ENCODE measurements around the gene WDR27.
"Not testable (repeated sequence)": the region's sequence is repeated elsewhere in the genome, so short reads cannot be mapped to it uniquely, and the experiment has no call there.

Gene WDR27

GRCh38 chr6:169457762-169458161, 244.1 kb downstream of the WDR27 start:
- no peak for DNase-seq

GRCh38 chr6:169456840-169457239, 245.0 kb downstream of the WDR27 start:
- no peak for DNase-seq

GRCh38 chr6:169455470-169455869, 246.4 kb downstream of the WDR27 start:
- no peak for DNase-seq

DNA sequence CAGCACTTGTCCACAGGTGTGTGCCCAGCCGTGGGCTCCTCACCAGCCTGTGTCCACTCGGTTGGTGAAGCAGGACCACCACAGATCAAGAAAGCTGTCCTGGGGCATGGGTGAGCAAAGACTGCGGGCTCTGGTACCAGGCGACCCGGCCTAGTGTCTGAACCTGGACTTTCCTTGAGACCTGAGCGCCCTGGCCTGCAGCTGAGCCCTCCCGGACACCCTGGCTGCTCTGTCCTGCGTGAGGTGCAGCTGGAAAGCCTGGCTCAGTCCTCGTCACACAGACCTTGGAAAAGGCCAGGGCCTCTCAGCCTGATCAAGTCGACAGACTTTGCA, 247.0 kb downstream of the WDR27 start:
- DNase-seq, result no peak

GRCh38 chr6:169454204-169454871, 247.5 kb downstream of the WDR27 start:
- DNase-seq, result no peak

GRCh38 chr6:169452869-169453620, 248.8 kb downstream of the WDR27 start:
- DNase-seq, result no peak

DNA sequence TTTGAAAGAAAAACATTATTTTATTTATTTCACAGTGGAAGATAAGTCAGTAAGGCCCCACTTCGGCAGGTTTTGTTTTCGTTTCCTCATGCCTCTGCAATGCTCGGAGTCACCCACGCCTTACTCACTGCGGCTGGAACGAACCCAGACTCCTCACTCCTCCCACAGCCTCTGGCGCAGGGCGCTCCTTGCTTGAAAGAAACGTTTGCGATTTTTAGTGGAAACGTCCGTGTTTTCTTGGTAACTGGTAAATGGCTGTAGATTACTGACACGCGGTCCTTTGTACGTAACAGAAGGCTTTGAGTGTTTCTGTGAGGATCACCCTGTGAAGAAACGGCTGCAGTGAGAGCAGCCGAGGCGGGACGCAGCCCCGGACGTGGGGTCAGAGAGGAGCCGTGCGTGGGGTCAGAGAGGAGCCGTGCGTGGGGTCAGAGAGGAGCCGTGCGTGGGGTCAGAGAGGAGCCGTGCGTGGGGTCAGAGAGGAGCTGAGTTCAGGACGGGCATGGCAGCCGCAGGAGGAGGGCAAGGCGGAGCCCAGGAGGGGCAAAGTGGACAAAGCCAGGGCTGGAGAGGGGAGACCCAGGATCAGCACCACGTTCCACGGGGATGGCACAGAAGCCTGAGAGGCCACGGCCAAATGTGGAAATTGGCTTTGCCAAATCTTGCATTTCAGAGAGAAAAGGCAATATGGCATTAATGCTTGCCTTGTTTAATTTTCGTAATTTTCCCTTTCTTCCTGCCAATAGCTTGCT, 249.5 kb downstream of the WDR27 start:
- no peak for DNase-seq

DNA sequence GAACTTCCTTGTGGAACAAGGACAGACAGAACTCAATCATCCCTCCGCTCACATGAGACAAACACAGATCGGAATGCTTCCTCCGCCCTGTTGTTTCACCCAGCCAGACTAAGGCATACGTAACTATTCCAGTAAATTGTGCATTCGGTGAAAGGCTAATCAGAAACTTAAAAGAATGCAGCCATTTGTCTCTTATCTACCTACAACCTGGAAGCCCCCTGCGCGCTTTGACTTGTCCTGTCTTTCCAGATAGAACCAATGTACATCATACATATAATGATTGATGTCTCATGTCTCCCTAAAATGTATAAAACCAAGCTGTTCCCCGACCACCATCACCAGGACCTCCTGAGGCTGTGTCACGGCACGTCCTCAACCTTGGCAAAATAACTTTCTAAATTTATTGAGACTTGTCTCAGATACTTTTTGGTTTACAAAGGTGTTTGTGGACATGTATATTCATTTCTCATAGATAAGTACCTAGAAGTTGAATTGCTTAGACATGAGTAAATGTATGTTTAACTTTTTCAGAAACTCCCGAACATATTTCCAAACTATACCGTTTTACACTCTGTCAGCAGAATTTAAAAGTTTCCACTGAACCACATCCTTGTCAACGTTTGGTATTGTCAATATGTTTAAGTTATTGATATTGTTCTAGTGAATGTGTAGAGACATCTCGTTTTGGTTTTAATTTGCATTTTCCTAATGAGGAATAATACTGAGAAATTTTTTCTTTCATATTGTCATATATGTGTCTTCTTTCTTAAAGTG, 250.6 kb downstream of the WDR27 start:
- no peak for DNase-seq

- DNase-seq, result no peak
Observed at GRCh38 chr6:169450097-169450496, 251.7 kb downstream of the WDR27 start.

- no peak for DNase-seq
Observed at GRCh38 chr6:169449221-169449620, 252.6 kb downstream of the WDR27 start.

DNA sequence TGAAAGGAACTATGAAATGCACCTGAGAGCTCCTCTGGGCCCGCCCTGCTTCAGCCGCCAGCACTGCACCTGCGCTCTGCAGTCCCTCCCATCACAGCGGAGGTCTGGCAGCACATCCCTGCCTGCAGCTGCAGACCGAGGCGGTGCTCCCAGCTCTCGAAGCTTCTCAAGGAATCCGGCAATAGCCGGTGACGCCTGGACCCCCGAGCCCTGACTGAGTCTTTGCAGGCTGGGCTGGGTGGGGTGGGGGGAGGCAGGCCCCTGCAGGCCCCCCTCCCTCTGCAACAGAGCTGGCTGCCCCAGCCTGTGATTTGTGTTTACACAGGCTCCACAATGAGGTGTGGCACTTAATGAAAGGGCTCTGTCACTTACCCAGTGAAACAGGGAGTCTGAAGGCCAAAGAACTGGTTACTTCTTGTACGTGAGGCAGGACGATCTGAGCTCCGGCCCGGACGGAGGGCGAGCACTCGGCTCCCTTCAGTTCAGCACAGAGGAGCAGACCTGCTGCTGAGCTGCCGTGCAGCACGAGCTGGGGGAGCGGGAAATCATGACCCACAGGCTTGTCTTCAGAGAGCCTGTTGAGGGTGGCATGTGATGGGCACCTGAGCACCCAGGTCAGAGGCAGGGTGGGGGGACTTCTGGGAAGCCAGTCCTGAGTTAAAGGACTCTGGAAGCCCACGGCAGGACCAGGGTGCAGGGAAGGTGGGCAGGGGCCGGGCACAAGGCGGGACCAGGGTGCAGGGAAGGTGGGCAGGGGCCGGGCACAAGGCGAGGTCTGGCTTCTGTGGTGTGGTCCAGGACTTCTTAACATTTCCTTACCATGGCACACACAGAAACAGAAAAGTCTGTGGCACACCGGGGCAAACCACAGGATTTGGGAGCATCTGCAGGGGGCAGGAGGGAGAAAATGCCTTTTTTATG, 255.9 kb downstream of the WDR27 start:
- no peak for DNase-seq

GRCh38 chr6:169445227-169445626, 256.6 kb downstream of the WDR27 start:
- no peak for DNase-seq

- no peak for DNase-seq
Observed at GRCh38 chr6:169441292-169441691, 260.5 kb downstream of the WDR27 start.

DNA sequence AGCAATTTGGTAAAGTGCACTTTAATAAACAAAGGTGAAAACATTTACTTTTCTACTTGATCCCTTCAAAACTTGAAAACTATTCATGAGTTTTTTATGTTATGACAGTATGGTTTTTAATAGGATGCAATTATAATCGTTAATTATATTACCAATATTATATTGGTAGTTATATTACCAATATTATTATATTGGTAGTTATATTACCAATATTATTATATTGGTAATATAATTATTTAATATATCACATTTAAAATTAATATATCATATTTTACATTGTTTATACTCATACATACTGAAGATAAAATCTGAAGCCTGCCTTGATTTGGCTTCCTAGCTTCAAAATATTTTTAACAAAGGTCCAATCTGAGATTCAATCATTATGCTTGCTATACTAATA, 262.1 kb downstream of the WDR27 start:
- no peak for DNase-seq

- not testable (repeated sequence) for DNase-seq
Observed at GRCh38 chr6:169434554-169434953, 267.3 kb downstream of the WDR27 start.

- DNase-seq, result no peak
Observed at GRCh38 chr6:169429001-169429400, 272.8 kb downstream of the WDR27 start.

DNA sequence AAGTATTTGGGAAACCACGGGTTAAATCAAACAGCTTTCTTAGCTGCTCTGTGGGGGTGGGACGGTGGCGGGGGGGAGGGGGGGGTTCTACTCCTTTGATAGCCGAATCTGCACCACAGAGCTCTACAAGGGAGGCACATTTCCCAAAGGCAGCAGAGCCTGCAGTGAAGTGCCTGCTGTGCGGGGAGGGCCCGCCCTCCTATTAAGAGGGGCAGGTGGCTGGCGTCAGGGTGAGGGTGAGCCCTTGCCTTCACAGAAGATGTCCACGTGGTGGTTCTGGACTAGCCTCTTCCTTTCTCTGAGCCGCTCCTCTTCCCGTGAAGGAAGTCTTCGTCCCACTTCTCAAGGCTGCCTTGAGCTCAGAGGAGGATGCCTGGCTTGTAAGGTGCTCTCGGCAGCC, 273.3 kb downstream of the WDR27 start:
- no peak for DNase-seq

GRCh38 chr6:169427856-169428255, 274.0 kb downstream of the WDR27 start:
- no peak for DNase-seq

- DNase-seq, result no peak
Observed at GRCh38 chr6:169426611-169427010, 275.2 kb downstream of the WDR27 start.

GRCh38 chr6:169425628-169426370, 276.0 kb downstream of the WDR27 start:
- no peak for DNase-seq

DNA sequence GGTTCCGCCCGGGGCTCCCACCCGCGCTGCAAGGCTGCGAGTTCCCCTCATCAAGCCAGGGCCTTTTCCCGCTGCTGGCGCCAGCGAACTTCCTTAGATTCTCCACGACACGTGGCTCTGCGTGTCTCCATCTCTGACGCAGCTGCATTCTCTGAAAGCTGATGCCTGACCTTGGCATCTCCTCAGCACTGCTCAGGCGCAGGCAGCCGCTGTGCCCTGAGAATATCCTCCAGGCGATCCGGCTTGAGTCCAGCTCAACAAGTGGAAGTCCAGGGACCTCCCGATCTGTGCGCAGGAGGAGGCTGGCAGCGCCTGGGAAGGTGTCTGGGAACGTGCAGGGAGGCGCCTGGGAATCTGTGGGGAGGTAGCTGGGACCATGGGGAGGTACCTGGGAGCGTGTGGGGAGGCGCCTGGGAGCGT, 277.0 kb downstream of the WDR27 start:
- DNase-seq, result no peak

Measured in DMS 273 treated with DMSO at 0.1 percent for 48 hours (cell line).